Stimulated activated CD8-positive, alpha-beta memory T cell treated with anti-CD3 and anti-CD28 coated beads, Interleukin-7, amount 100 ng/mL, for 24 hours (primary cell): Measurements from ENCODE around the gene TNS3.

Experiments
- DNase-seq: peaks from one replicate; pipeline ENCODE4 v3.0.0-alpha.2; 2020; ENCODE audit warnings: low read depth

TNS3 gene

GRCh38 chr7:47328392-47329319 is 253.3 kb downstream of the TNS3 start:
- DNase-seq, result no peak

- no peak for DNase-seq
These were observed 254.1 kb downstream of the TNS3 start for GRCh38 chr7:47327698-47328391.

- no peak for DNase-seq
These were observed 254.6 kb downstream of the TNS3 start for GRCh38 chr7:47327346-47327697.

- no peak for DNase-seq
These were observed 255.1 kb downstream of the TNS3 start for GRCh38 chr7:47326808-47327207.

GRCh38 chr7:47326220-47326619 is 255.7 kb downstream of the TNS3 start:
- DNase-seq, result no peak

- no peak for DNase-seq
These were observed 256.6 kb downstream of the TNS3 start for GRCh38 chr7:47325337-47325736.

- no peak for DNase-seq
These were observed 258.0 kb downstream of the TNS3 start for GRCh38 chr7:47323904-47324303.

- no peak for DNase-seq
These were observed 259.2 kb downstream of the TNS3 start for GRCh38 chr7:47322731-47323130.

GRCh38 chr7:47320296-47320695 is 261.6 kb downstream of the TNS3 start:
- DNase-seq, result no peak

GRCh38 chr7:47318395-47319182 is 263.3 kb downstream of the TNS3 start:
- no peak for DNase-seq

GRCh38 chr7:47317487-47317886 is 264.4 kb downstream of the TNS3 start:
- DNase-seq, result no peak

GRCh38 chr7:47314728-47315607 is 266.9 kb downstream of the TNS3 start:
- no peak for DNase-seq

- DNase-seq, result no peak
These were observed 267.7 kb downstream of the TNS3 start for GRCh38 chr7:47314248-47314647.

GRCh38 chr7:47313564-47313963 is 268.3 kb downstream of the TNS3 start:
- no peak for DNase-seq

GRCh38 chr7:47311891-47312290 is 270.0 kb downstream of the TNS3 start:
- DNase-seq, result no peak

GRCh38 chr7:47310020-47310419 is 271.9 kb downstream of the TNS3 start:
- DNase-seq, result no peak

- DNase-seq, result no peak
These were observed 273.1 kb downstream of the TNS3 start for GRCh38 chr7:47308808-47309207.

GRCh38 chr7:47307311-47307710 is 274.6 kb downstream of the TNS3 start:
- DNase-seq, result no peak

GRCh38 chr7:47304727-47305719 is 276.9 kb downstream of the TNS3 start:
- no peak for DNase-seq

GRCh38 chr7:47303695-47304453 is 278.0 kb downstream of the TNS3 start:
- DNase-seq, result no peak
